Left renal pelvis (tissue), 4 donors: Measurements from ENCODE around the gene TLN1. TPM values are rescaled to one million over a fixed set of nuclear protein-coding genes. Genes with fewer than 3 reads are reported as not detected.

Experiments
- DNase-seq, 4 donors: peaks; one replicate each; pipeline ENCODE4 v3.0.0-alpha.2; 2013; ENCODE audit warnings: low read depth in 4 of 4, low spot score in 3 of 4
- polyA plus RNA-seq, 4 donors: library from polyadenylated mRNA; unstranded; fragments of 120-200 nt; gene quantifications; one replicate each; pipeline ENCODE4 v1.2.1, GENCODE V29; 2013; ENCODE audit not compliant: insufficient read length in 4 of 4

TLN1 gene
- polyA plus RNA-seq, 4 donors: 141 to 173 (median 163) TPM

DNA sequence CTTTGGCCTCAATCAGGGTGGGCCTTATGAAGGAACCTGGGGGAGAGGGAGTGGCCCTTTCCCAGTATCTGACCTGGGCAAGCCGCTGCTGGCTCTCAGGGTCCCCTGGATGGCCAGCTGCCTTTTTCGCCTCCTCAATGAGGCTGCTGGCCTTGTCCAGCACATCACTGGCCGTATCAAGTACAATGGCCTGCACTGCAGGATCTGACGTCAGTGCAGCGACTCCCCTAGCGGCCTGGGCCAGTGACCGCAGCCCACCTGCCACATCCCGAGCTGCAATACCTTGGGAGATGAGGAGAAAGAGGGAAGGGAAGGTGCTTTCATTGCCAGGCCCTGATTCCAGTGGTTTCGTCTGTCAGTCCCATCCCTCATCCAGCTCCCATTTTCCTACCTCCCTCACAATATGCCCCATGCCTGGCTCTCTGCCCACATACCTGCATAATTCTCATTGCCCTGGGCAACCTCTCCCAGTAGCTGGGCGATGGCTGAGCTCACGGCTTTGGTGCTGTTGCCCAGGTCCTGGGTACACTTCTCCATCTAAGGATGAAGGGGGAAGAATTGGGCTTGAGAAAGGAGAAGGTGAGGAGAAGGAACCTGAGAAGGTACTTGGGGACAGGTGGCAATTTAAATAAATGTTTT, 19.1 kb downstream of the TLN1 start:
- no peak for DNase-seq

DNA sequence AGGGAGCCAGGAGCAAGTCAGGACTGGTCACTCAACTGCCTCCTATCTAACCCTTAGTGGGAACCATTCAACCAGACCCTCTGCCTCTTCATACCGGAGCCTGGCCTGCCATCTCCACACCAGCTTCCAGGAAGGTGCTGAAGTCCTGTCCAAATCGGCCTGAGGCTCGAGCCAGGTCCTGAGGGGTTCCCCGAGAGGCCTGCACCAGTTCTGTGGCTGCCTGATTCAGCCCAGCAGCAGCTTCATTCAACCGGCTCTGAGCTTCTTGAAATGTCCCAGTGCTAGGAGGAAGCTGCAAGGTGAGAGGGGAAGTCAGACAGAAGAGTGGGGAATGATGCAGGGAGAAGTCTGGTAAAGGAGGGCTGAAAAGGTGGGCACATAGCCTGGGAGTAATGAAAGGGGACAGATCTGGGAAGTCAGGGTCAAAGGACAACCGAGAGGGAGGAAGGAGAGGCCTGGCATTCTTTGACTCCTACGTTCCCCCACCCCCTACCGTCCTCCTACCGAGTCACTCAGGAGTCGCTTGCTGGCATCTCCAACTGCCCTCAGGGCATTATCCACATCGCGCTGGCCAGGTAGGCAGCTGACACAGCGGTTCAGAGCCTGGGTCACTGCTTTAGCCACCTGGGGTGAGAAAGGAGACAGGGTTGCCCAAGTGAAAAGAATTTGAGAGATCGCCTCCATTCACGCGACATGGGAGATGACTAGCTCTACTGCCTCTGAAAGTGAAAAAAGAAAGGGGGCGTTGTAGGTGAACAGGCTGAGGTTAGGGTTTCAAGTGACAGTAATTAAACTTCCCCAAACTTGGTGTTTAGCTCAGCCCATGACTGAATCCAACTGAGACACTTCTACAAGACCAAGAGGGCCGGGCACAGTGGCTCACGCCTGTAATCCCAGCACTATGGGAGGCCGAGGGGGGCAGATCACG, 20.2 kb downstream of the TLN1 start:
- DNase-seq: no peak

DNA sequence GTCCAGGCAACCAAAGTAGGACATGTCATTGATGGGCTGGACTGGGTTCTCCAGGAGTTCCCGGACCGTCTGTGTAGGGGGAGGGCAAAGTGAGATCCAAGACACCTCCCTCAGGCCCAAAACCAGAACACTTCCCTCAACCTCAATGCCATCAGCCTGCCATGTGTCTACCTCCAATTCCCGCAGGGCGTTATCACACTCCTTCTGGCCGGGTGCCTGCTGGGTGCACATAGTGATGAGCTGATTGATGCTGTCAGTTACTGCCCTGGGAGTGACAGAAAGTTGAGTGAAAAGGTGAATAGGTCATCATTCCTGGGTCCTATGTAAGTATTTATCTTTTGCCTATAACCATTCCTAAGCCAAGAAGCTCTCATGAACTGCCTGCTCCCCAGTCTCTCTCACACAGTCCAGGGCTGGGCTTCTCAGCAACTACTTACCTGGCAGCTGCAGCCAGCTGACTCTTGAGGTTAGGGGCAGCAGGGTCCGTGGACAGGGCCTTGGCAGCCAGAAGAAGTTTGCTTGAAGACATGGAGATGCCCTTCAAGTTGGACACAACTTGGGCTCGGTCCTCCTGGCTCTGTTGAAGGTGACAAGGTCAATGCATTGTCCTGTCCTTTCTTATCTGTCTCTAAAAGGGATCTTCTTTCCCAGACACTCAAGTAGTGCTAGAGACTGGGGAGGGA, 21.0 kb downstream of the TLN1 start:
- no peak for DNase-seq

DNA sequence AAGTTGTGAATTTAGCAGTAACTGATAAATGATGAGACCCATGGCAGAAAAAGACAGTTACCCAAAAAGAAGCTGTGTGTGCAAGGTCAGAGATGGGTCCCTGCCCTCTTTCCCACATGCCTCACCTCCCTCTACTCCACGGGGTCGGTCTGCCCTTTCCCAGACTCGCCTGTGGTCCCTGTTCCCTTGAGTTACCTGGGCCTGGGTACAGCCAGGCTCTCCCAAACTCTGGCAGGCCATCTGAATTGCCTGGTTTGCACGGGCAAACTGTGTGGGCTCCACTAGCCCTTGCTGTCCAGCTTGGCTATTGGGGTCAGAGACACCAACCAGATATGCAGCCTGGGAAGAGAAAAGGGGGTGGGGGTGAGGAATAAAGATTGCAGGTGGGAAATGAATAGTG, 23.8 kb downstream of the TLN1 start:
- no peak for DNase-seq

DNA sequence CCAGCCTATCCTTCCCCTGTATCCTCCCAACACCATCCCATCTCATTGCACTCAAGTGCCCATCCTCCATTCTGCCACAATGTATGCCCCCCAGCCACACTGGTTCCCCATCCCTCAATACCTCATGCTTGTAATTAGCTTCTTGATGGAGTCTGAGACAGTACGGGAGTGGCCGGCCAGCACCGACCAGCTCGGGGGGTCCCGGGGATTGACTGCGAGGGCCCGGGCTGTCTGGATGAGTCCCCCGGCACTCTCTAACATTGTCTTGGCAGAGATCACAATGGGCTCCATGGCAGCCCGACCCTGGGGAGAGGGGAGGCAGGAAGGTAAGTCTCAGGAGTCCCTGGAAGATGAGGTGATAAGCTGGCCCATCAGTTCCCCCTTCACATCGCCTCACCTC, 25.0 kb downstream of the TLN1 start:
- DNase-seq: no peak

DNA sequence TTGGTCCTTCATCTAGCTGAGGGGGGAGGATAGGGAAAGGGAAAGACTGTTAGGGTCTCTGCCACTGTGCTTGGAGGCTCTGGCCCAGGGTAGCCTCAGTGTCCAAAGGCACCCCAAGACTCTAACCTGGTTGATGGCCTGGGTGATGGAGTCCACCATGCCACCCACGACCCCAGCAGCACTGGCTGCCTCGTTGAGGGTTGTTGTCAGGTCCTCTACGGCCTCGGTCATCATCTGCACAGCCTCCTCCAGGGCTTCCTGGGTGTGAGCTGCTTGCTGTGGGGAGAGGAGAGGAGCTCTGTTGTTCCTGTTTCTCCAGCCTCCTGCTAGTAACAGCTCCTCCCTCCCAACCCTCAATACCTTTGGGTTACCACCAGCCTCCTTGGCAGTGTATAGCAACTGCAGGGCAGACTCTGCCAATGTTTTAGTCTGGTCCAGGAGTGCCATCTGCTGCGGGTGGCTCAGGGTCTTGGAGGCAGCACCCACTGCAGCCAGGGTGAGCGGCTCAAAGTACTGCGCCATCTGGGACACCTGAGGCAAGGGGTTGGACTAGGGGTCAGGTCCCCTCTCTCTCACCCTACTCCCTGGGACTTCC, 26.1 kb downstream of the TLN1 start:
- DNase-seq: no peak

DNA sequence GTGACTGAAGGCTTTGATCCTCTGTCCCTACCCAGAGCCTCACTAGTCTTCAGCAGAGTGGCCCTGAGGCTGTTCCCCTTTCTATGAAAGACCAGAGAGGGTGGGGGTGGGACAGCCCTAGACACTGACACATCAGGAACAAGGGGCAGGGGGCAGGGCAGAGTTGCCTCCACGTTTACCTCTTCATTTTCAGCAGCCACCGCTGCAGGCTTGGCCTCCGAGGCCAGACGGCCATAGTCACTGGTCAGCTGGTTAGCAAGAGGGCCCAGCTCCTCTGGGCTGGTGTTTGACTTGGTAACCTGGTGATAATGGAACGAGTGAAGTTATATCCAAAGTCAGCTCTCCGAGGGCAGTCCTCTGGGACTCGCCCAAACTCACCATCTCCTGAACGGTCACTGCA, 26.6 kb downstream of the TLN1 start:
- no peak for DNase-seq

DNA sequence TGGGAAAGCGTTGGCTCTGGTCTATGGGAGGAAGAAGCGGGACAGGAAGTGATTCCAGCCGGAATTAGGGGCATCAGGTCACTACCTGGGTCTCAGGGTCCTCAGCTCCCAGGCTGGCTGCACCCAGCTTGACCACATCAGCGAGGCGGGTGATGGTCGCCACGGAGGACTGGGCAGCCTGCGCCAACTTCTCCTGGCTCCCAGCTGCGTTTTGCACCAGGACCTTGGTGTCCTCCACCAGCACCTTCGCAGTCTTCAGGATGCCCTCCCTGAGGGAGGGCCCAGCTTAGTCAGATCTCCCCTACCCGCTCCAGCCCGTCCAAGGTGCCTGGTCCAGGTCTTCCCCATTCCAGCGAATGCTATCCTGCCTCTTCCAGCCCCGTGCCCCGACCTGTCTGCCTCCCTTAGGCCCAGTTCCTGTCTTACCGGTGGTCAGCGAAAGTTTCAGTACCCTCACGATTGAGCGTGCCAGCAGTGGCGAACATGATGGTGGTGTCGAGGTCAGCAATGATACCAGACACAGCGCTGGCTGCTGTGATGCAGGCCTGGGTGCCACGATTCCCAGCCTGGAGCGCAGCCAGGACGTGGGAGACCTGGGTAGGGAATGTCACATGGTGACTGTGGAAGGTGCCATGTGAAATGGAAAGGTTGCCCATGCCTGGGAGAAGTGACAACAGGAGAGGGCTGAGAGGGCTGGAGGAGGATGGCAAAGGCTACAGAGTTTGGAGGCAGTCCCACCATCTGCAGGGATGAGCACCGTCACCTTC, 27.9 kb downstream of the TLN1 start:
- no peak for DNase-seq

DNA sequence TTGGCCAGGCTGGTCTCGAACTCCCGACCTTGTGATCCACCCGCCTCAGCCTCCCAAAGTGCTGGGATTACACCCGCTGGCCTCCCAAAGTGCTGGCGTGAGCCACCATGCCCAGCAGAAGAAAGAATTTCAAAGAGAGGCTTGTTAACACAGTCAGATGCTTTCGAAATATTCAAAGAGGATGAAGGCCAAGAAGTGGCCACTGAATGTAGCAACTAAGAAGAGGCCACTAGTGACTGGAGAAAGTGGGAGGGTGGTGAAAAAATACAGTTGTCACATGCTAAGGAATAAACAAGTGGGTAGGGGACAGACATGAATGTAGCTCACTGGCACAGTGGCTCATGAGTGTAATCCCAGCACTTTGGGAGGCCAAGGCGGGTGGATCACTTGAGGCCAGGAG, 29.3 kb downstream of the TLN1 start:
- no peak for DNase-seq

DNA sequence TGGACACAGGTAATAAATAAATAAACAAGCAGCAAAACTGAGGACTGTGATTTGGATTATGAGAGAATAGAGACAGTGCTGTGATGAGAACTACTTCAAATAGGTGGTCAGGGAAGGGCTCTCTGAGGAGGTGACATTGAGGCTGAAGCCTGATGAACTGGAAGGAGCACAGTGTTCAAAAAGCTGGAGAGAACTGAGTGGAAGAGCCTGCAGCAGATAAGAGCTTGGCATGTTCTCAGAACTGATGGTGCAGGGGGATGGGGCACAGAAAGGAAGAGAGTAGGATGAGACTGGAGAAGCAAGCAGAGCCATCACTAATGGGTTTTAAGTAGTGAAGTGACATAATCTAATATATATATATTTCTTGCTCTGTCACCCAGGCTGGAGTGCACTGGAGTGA, 31.1 kb downstream of the TLN1 start:
- no peak for DNase-seq

DNA sequence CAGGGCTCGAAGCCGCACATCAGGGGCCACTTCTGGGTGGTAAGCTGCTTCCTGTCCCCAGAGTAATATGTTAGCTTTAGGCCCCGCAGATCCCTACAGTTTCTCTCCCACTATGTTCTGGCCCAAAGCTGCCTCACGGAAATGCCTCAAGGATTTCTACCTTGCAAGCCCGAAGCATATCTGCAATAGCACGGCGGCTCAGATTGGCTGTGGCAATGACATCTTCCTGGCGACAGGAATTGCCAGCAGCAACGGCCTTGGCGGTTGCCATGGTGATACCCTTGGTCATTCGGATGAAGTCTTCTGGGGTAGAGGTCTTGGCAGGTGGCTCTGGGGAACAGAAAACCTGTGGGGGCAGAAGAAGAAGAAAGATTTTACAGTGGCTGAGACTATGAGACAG, 32.0 kb downstream of the TLN1 start:
- DNase-seq: no peak

DNA sequence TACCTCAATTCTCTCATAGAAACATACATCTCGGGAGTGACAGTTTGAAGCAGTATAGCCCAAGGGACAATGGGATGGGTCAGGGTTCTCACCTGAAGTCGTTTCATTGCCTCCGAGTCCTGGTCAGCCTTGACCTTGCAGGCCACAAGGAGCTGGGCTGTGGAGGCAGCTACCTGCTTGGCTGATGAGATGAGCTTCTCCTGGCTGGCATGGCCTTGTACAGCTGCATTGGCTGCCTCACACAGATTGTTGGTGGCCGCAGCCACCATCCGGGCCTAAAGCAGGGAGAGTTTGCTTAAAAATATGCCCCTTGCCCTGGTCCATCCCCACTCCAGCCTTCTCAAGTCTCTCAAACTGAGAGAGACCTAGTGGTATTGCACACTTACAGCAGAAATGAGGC, 33.8 kb downstream of the TLN1 start:
- no peak for DNase-seq

DNA sequence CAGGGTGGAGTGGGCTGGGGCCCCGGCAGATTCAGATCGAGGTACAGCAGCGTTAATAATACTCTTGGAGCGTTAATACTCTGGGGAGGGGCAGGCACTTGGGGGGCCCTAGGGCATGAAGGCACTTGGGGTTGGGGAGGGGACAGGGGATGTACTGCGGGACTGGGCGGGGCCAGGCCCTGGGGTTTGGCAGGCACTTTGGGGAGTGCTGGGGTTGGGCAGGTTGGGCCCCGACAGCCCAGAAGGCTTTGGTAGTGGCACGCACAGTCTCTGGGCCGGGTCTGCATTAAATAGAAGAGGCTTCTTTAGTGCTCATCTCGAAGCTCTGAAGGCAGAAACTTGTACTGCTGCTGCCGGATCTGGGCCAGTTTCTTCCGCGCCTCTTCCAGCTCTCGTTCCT, 34.5 kb downstream of the TLN1 start:
- no peak for DNase-seq

DNA sequence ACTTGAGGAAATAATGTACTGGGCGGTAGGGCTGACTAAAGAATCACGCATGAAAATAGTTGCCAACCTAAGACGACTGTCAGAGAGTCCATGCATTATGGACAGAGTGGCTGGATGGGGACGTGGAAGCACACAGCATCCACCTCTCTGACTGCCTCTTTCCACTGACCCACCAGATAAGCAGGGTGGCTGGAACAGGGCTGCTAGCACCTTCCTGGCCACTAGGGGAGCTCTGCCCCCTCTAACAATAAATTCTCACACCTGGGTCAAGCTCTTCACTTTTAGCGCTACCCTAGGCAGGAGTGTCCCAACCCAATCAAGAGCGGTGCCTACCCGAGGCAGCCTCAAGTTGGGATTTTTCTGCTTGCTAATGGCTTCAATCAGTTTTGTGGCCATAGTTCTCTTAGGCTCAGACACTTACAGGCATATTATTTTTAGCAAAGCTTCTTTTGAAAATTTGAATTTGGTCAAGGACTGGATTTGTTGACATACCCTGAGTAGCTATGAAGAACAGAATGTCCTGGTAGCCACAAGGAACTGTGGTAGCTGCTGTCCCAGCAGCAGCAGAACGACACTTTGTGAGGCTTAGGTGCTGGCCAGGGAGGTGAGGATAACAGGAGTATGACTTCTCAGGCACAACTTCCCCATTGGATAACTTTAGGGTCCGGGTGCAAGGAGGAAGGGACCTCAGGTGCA, 35.3 kb downstream of the TLN1 start:
- DNase-seq: no peak

DNA sequence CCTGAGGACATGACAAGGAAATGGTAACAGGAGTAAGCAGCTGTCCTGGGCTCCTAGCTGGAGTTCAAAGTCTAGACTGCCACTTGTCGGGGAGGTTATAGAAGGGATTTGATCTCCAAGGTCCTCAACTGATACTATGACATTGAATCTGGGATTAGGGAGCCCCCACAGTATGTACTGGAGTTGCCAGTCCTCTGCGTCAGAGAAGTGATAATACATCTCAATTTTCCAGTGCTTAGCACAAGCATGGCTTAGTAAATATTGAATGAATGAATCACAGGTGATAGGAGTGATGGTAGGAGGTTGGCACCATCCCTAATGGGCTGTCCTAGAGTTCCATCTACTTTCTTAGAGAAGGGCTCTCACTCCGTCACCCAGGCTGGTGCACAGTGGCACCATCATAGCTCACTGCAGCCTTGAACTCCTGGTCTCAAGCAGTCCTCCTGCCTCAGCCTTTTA, 36.0 kb downstream of the TLN1 start:
- no peak for DNase-seq

DNA sequence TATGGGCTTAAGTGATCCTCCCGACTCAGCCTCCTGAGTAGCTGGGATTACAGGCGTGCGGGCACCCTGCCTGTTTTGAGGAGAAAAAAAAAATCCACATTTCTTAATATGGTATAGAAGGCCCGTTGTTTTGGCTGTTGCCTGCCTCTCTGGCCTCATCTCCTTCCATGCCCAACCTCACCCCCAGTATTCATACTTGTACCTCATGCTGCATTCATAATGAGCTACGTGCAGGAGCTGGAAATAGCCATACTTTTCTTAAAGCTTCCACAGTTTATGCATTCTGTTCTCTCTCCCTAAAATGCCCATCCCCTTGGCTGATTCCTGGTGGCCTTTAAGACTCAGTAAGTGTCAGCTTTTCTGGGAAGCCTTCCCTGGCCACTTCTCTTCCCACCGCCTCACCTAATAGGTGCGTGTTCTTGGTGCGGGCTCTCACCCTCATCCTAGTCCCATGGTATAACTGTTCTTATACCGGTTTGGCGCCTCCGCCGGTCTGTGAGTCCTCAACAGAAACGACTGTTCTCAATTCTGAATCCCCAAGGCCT, 40.2 kb downstream of the TLN1 start:
- DNase-seq: no peak

DNA sequence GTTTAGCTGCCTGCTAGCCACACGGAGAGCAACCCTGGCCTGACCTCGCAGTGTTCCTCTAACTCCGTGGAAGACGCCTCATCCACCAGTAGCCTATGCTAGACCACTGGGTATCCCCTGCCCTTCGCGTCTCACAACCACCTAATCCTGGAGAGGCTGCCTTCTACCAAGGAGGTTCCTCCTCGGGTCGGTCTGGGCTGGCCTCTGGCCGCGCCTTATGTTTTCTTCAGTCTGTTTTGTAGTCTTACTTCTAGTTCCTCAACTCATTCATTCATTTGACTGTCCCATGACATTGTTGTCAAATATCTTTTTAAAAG, 40.7 kb downstream of the TLN1 start:
- no peak for DNase-seq

DNA sequence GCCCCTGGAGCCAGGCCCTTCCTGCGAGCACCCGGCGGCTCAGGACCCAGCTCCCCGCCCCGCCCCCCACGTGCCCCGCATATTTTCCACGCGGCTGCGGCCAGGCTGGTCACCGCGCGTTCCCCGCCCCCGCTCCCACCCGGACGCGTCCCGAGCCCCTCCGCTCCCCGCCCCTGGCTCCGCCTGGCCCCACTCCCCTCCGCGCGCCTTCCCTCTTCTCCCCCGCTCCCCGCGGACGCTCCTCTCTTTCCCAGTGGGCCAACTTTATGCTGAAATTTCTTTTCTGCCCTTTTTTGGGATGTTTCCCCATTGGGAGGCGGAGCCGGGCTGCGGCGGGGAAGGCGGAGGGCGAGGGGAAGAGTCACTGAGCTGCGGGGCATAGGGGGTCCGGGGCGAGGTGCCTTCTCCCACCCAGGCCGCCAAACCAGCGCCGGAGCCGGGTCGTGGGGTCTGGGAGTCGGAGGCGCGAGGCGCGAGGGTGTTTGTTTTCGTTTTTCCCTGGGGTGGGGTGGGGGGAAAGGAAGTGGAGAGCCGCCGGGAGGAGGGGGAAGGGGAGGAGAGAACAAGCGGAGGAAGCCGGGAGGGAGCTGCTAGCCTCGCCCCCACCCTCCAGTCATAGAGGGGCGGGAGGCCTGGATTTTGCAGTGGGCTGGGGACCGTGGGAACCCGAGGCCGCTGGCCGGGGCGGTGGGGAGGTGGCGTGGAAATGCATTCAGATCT, 41.2 kb downstream of the TLN1 start:
- peak in 1 of 4 donors; percentile 50 for DNase-seq

DNA sequence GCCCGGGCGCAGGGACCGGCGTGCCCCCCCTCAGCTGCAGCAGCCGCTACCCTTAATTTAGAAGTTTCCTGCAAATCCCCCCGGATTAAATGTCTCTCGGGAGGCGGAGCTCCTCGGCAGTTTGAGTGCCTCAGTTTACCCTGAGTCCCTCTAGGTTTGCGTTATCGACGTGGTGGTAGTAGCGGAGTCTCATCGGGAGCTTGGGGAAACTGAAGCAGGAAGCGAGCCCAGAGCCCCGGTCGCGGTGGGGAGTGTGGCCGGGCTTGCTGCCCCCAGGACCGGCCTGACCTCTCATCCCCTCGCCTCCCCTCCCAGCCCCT, 41.7 kb downstream of the TLN1 start:
- no peak for DNase-seq
